Endothelial cell of umbilical vein (primary cell): ENCODE data around the gene ARHGAP9. TPM values are rescaled to one million over a fixed set of nuclear protein-coding genes. Genes with fewer than 3 reads are reported as not detected.

Source experiments
- BruUV-seq: library from RNA; stranded (reverse); fragments of 400-500 nt; replicated peaks from 2 replicates; lab custom pipeline; 2021; lab: Mats Ljungman, UMichigan
- CTCF ChIA-PET: fragments of 300-600, 350-600 bp; sonication (Branson Sonifier 250); formaldehyde crosslinking; loops from one replicate; lab custom pipeline; 2021; ENCODE audit warnings: antibody characterized with exemption, inconsistent platforms; lab: Charles Lee
- POLR2A ChIA-PET: fragments of 300-600, 350-600 bp; sonication (Branson Sonifier 250); formaldehyde crosslinking; loops from one replicate; lab custom pipeline; 2021; ENCODE audit warnings: antibody characterized with exemption, inconsistent platforms; lab: Charles Lee
- DNase-seq: peaks from one replicate; pipeline ENCODE4 v3.0.0-alpha.2; 2011; ENCODE audit warnings: low read depth, low spot score
- FAIRE-seq: peaks from 2 replicates; lab custom pipeline; 2011; peaks lifted over from hg19 to GRCh38; lab: Jason Lieb, UNC
- H2AFZ ChIP-seq: 2 replicates; pipeline ENCODE4 v1.6.0; 2012; ENCODE audit warnings: low read depth, low read length, control low read depth, inconsistent platforms
- H3K27ac ChIP-seq: 2 replicates; pipeline ENCODE4 v1.5.1; 2011; ENCODE audit warnings: low read depth, mild to moderate bottlenecking, control low read depth, low read length, moderate library complexity; ENCODE audit not compliant: insufficient read depth
- H3K27me3 ChIP-seq, 2 experiments: 2 replicates each; pipeline versions ENCODE4 v1.6.0 to v1.6.1; 2011; ENCODE audit warnings: low read length in 2 of 2, mixed read lengths in 1 of 2; ENCODE audit not compliant: control insufficient read depth in 2 of 2, insufficient read depth in 2 of 2
- H3K36me3 ChIP-seq, 2 experiments: 2 replicates in 1 of 2; 3 replicates in 1 of 2; pipeline ENCODE4 v1.5.1; 2011; ENCODE audit warnings: low read length in 2 of 2, mild to moderate bottlenecking in 1 of 2, moderate library complexity in 1 of 2; ENCODE audit not compliant: control insufficient read depth in 2 of 2, insufficient read depth in 2 of 2; ENCODE audit errors: extremely low read depth in 1 of 2
- H3K4me1 ChIP-seq: 3 replicates; pipeline ENCODE4 v1.5.1; 2011; ENCODE audit warnings: mild to moderate bottlenecking, low read length; ENCODE audit not compliant: control insufficient read depth, insufficient read depth; ENCODE audit errors: extremely low read depth
- H3K4me2 ChIP-seq: 2 replicates; pipeline ENCODE4 v1.6.1; 2011; ENCODE audit warnings: low read length, control low read depth, mixed read lengths; ENCODE audit not compliant: insufficient read depth
- H3K4me3 ChIP-seq, 3 experiments: fragments of 200-600 bp in 1 of 3; sonication (generic), shearing (Covaris generic) in 1 of 3; replicated peaks in 1 of 3; 2 replicates each; pipeline ENCODE4 v1.5.1; 2011 to 2016; ENCODE audit warnings: control low read depth in 3 of 3, low read length in 3 of 3, mild to moderate bottlenecking in 2 of 3, inconsistent platforms in 1 of 3, low read depth in 1 of 3, moderate library complexity in 1 of 3; ENCODE audit not compliant: insufficient read depth in 1 of 3
- H3K79me2 ChIP-seq: 2 replicates; pipeline ENCODE4 v1.6.0; 2012; ENCODE audit warnings: low read length, inconsistent platforms; ENCODE audit not compliant: control insufficient read depth, insufficient read depth
- H3K9ac ChIP-seq: replicated peaks from 2 replicates; pipeline ENCODE3; 2011; ENCODE audit warnings: low read length, control low read depth; ENCODE audit not compliant: insufficient read depth; ENCODE audit errors: extremely low read depth
- H3K9me1 ChIP-seq: replicated peaks from 3 replicates; pipeline ENCODE4 v1.6.0; 2011; ENCODE audit warnings: mild to moderate bottlenecking, low read length; ENCODE audit not compliant: control insufficient read depth, insufficient read depth; ENCODE audit errors: extremely low read depth
- H3K9me3 ChIP-seq: replicated peaks from 2 replicates; pipeline ENCODE4 v1.5.1; 2012; ENCODE audit warnings: low read length, inconsistent platforms; ENCODE audit not compliant: control insufficient read depth, insufficient read depth
- H4K20me1 ChIP-seq: replicated peaks from 2 replicates; pipeline ENCODE3; 2011; ENCODE audit warnings: mild to moderate bottlenecking, low read length; ENCODE audit not compliant: control insufficient read depth, insufficient read depth; ENCODE audit errors: extremely low read depth
- CTCF ChIP-seq, 2 donors: IDR thresholded peaks; 1 replicate in 1 of 2; 2 replicates in 1 of 2; pipeline ENCODE4 v1.5.1; 2011; ENCODE audit warnings: low read length in 2 of 2, mild to moderate bottlenecking in 2 of 2, moderate library complexity in 2 of 2, control low read depth in 1 of 2, inconsistent platforms in 1 of 2, low read depth in 1 of 2; ENCODE audit not compliant: insufficient read depth in 1 of 2; ENCODE audit errors: extremely low read depth in 1 of 2
- EZH2 ChIP-seq: IDR thresholded peaks from 2 replicates; pipeline ENCODE4 v1.6.1; 2012; ENCODE audit warnings: borderline replicate concordance, low read depth, mild to moderate bottlenecking, moderate library complexity, low read length, inconsistent platforms; ENCODE audit not compliant: severe bottlenecking
- FOS ChIP-seq: IDR thresholded peaks from 2 replicates; pipeline ENCODE4 v1.6.1; 2011; ENCODE audit warnings: mild to moderate bottlenecking, low read length, moderate library complexity, borderline replicate concordance; ENCODE audit not compliant: insufficient read depth
- GATA2 ChIP-seq: IDR thresholded peaks from 2 replicates; pipeline ENCODE4 v1.7.0; 2011; ENCODE audit warnings: low read depth, mild to moderate bottlenecking, moderate library complexity, mixed read lengths, low read length; ENCODE audit not compliant: insufficient read length, insufficient read depth
- JUN ChIP-seq: IDR thresholded peaks from 2 replicates; pipeline ENCODE4 v1.6.1; 2011; ENCODE audit warnings: borderline replicate concordance, low read depth; ENCODE audit not compliant: insufficient read length, insufficient read depth
- MAX ChIP-seq: IDR thresholded peaks from 2 replicates; pipeline ENCODE4 v1.6.1; 2011; ENCODE audit not compliant: insufficient read depth, insufficient read length
- MYC ChIP-seq: IDR thresholded peaks from one replicate; pipeline ENCODE4 v1.6.1; 2011; ENCODE audit warnings: mild to moderate bottlenecking, low read depth, low read length
- POLR2A ChIP-seq: IDR thresholded peaks from 2 replicates; pipeline ENCODE4 v1.6.1; 2012; ENCODE audit warnings: low read depth, mild to moderate bottlenecking, control low read depth, low read length
- POLR2AphosphoS5 ChIP-seq: IDR thresholded peaks from 2 replicates; pipeline ENCODE4 v1.6.1; 2012; ENCODE audit warnings: low read depth, mild to moderate bottlenecking, control low read depth, low read length, moderate library complexity; ENCODE audit not compliant: insufficient read depth
- dilution Hi-C: fragments of 300-500 bp; cut with MboI; formaldehyde crosslinking; loops from one replicate; pipeline ENCODE4 v1.15.0; 2019; ENCODE audit warnings: low sequenced_read_pairs; ENCODE audit not compliant: extremely low pct_ligation_motif_present
- intact Hi-C: fragments of 100-400 bp; cut with micrococcal nuclease; formaldehyde crosslinking; loops from one replicate; pipeline ENCODE4 v1.10.0; 2022
- polyA plus RNA-seq, 4 experiments: library from polyadenylated mRNA; depleted of rRNA in 3 of 4; stranded (reverse) in 3 of 4; unstranded in 1 of 4; fragments of >200 nt; gene quantifications; 2 replicates each; pipeline versions ENCODE4 v1.2.1 to v1.2.3, GENCODE V29; 2011 to 2012; ENCODE audit warnings: missing spikeins in 1 of 4
- total RNA-seq: library from RNA; stranded (reverse); gene quantifications from 2 replicates; pipeline ENCODE4 v1.2.3, GENCODE V29; 2021

ARHGAP9 gene
- total and polyA plus RNA-seq, 2 donors (not counting 3 experiments of a cell fraction or from before 2014, with no cell fraction given): 0.25 to 0.38 TPM

GRCh38 chr12:57430931-57431566 lies 48.6 kb downstream of the ARHGAP9 start, which contains the start of gene R3HDM2:
R3HDM2 (minus strand) TSS chr12:57431043; CDS start chr12:57310428, 120,615 bp downstream.
- peak within 1 kb of the TSS; percentile 64 for H3K27ac ChIP-seq
- no peaks in the 10 kb centered on the region for H3K27me3 ChIP-seq
- FAIRE-seq (peak; percentile 90), DNase-seq (peak; percentile 95)
- peaks cover 6% of the 10 kb centered on the region for H3K4me1 ChIP-seq
- peak within 1 kb of the TSS; percentile 86 for H2AFZ ChIP-seq
- intact Hi-C loops: loop anchor here (2.0 to 5.0 kb wide), 2 partner anchors 22 to 124 kb away; no protein-coding TSS in a partner anchor
- H3K4me2 ChIP-seq: peak within 1 kb of the TSS; percentile 93
- H3K36me3 ChIP-seq: no peaks in the 10 kb centered on the region
- TSS peak; percentile 94 for BruUV-seq
- no peaks in the 10 kb centered on the region for H3K9me3 ChIP-seq
- no peaks in the 10 kb centered on the region for H4K20me1 ChIP-seq
- H3K9me1 ChIP-seq: no peaks in the 10 kb centered on the region
- peak within 1 kb of the TSS; percentile 46 to 75 (median 69) for H3K4me3 ChIP-seq
- peak within 1 kb of the TSS; percentile 82 for H3K9ac ChIP-seq
- CTCF ChIA-PET: interaction anchor here (1.9 kb wide), 1 partner anchor 123 kb away, joined by 5 read pairs; no protein-coding TSS in a partner anchor
- peaks cover 17% of the 10 kb centered on the region for H3K79me2 ChIP-seq
- POLR2A ChIA-PET: no interaction called here
- dilution Hi-C loops: no loop called here
- TF ChIP-seq EZH2 (no peak), MYC (peak; percentile 33), GATA2 (no peak), JUN (no peak), POLR2A (peak; percentile 96), POLR2AphosphoS5 (peak; percentile 96), MAX (peak; percentile 85), CTCF (IDR thresholded peaks at IDR 0.05; ENCODE audit: extremely low read depth in 1 of 2, insufficient read depth in 1 of 2, low read depth in 1 of 2, low read length in 2 of 2) (no peak), FOS (no peak)
